PFSK-1 (cell line): ENCODE results near the gene GALNS.

Source experiments
- POLR2AphosphoS5 ChIP-seq: IDR thresholded peaks from 2 replicates; pipeline ENCODE4 v1.6.1; 2012; ENCODE audit warnings: low read depth, mild to moderate bottlenecking, control low read depth, low read length, moderate library complexity
- SIN3A ChIP-seq: IDR thresholded peaks from 2 replicates; pipeline ENCODE4 v1.6.1; 2012; ENCODE audit warnings: mild to moderate bottlenecking, low read length, moderate library complexity, borderline replicate concordance; ENCODE audit not compliant: insufficient read depth
- TAF1 ChIP-seq: IDR thresholded peaks from 2 replicates; pipeline ENCODE4 v1.6.1; 2012; ENCODE audit warnings: low read length, control low read depth, borderline replicate concordance; ENCODE audit not compliant: insufficient read depth
- TF ChIP-seq, protein P1 (sequence below), 2 experiments: IDR thresholded peaks; 2 replicates each; pipeline versions ENCODE4 v1.6.1 to v1.8.0; 2011 to 2012; ENCODE audit warnings: low read depth in 2 of 2, low read length in 2 of 2, control low read depth in 1 of 2, inconsistent platforms in 1 of 2, mild to moderate bottlenecking in 1 of 2, moderate library complexity in 1 of 2; ENCODE audit not compliant: insufficient read depth in 1 of 2

DNA sequence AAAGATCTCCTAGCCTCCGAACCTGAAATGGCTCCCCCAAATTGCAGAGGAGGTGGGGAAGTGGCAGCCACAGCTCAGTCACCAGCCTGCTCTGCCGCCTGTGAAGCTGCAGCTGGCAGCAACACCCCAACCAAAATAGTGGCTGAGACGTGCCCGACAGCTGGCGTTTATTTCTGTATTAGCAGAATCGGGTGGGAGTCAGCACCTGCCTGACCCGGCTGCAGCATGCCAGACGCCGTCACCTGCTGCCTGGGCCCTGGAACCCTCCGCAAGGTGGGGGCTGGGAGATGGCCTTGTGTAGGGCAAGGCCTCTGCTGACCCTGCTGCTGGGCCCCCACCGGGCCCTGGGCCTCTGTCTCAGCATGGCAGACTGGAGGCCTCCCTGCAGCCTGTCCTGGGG is 27.2 kb upstream of the GALNS start:
- TF ChIP-seq POLR2AphosphoS5: no peak
- TF ChIP-seq SIN3A: no peak
- TF ChIP-seq TAF1: no peak
- TF ChIP-seq, protein P1, sequence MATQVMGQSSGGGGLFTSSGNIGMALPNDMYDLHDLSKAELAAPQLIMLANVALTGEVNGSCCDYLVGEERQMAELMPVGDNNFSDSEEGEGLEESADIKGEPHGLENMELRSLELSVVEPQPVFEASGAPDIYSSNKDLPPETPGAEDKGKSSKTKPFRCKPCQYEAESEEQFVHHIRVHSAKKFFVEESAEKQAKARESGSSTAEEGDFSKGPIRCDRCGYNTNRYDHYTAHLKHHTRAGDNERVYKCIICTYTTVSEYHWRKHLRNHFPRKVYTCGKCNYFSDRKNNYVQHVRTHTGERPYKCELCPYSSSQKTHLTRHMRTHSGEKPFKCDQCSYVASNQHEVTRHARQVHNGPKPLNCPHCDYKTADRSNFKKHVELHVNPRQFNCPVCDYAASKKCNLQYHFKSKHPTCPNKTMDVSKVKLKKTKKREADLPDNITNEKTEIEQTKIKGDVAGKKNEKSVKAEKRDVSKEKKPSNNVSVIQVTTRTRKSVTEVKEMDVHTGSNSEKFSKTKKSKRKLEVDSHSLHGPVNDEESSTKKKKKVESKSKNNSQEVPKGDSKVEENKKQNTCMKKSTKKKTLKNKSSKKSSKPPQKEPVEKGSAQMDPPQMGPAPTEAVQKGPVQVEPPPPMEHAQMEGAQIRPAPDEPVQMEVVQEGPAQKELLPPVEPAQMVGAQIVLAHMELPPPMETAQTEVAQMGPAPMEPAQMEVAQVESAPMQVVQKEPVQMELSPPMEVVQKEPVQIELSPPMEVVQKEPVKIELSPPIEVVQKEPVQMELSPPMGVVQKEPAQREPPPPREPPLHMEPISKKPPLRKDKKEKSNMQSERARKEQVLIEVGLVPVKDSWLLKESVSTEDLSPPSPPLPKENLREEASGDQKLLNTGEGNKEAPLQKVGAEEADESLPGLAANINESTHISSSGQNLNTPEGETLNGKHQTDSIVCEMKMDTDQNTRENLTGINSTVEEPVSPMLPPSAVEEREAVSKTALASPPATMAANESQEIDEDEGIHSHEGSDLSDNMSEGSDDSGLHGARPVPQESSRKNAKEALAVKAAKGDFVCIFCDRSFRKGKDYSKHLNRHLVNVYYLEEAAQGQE (IDR thresholded peaks at IDR 0.05; ENCODE audit: insufficient read depth in 1 of 2, low read depth in 2 of 2, low read length in 2 of 2): no peak
